DMS114 treated with DMSO at 0.1 percent for 48 hours (cell line): ENCODE results near the gene GNPTAB.
"Not testable (repeated sequence)": the region's sequence is repeated elsewhere in the genome, so short reads cannot be mapped to it uniquely, and the experiment has no call there.

Experiments
- DNase-seq: peaks from one replicate; lab custom pipeline; 2025; ENCODE audit not compliant: unreplicated experiment; lab: John Stamatoyannopoulos, UW

The GNPTAB gene

GRCh38 chr12:101830367-101831325, at the start of gene GNPTAB:
Gene GNPTAB, minus strand, starts transcription at chr12:101830959. Its CDS starts 284 bp downstream, at chr12:101830675.
- DNase-seq: peak; percentile 86

DNA sequence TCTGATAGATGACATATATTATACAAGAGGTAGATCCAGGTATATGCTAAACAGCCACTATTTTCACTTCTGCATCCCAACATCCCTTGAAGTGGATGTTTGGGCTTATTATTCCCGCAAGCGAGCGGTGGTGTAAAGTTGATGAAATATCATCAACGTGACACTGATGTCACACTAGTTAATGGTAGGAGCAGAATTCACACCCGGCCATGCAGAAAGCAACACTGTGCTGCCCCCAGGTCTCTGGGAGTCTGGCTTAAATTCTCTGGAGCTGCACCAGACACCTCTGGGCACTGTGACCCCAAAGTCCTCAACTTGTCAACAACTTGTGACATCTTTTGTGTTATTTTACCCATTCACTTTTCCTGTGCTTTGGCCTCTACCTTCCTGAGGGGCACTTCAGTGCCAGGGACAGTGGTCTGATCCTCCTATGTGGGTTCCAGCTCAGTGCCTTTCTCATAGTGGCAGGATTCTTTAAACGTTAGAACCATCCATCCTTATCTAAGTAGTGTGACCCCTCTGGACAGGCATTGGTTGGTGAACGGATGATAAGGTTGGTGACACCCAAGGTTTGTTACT, 47.6 kb upstream of the GNPTAB start:
- DNase-seq: no peak

DNA sequence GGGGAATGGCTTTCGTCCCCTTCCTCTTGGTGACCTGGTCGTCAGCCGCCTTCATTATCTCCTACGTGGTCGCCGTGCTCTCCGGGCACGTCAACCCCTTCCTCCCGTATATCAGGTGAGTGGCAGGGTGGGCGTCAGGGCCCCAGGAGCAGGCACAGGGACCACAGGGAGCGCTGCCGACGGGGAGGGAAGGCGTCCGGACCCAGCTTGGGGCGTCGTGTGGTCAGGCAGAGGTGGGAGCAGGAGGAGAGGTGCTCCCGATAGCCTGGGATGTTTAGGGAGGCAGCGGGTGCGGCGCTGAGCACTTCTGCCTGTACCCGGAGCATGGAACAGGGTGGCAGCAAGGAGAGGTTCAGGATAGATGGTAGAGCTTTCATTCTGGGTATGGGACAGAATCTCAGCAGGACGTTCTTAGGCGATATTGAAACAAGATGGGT, 47.1 kb upstream of the GNPTAB start:
- DNase-seq: no peak

DNA sequence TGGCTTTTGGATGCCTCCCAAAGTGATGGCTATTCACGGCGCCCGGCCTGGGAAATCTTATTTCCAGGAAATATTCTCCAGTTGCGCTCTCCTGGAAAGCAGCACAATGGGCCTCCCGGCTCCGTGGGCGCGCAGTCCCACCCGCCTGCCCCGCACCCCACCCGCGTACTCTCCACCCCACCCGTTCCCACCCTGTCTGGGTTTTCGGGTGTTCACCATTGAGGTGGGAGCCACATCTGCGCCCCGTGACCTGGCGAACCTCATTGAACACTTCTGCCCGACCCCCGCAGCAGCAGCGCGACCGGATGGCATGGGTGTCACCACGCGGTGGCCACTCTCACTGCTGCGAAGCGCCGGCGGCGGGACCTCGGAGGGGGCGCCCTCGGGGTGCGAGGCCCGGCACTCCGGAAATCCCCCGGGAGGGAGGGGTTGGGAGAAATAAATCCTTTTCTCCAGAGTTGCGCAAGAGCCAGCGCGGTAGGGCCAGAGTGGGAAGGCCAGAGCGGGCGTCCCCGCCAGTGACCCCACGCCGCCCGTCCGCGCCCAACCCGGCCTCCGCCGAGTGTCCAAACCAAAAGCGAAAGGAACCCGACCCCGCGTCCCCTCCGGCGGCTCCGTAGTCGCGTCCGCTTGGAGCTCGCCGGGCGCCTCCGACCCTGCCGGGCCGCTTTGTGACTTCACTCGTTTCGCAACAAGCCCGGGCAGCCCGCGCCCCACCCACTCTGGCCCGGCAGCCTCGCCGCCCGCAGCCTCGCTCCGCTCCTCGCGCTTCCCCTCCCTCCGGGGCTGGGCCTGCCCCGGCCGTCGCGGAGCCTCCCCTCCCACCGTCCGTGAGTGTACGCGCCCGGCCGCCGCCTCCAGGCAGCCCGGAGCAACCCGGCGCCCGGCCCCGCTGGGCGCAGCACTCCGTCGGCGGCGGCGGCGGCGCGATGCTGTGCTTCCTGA, 46.4 kb upstream of the GNPTAB start, which contains the start of gene DRAM1:
TSS of gene DRAM1 (plus strand) at position 720 of the 945 bp plus-strand sequence. CDS start at position 930, 210 bp downstream.
- peak; percentile 41 for DNase-seq

- DNase-seq: no peak
Observed at GRCh38 chr12:101876322-101876860, 45.6 kb upstream of the GNPTAB start.

DNA sequence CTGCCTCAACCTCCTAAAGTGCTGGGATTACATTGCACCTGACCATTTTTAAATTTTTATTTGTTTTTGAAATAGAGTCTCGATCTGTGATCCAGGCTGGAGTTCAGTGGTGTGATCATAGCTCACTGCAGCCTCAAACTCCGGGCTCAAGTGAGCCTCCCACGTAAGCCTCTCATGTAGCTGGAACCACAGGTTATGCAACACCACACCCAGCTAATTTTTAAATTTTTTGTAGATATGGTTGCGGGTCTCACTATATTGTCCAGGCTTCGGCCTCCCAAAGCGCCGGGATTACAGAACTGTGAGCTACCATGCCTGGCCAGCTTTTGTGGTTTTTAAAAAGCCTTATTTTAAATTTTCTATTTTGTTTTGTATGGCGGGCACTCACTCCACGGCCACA, 44.4 kb upstream of the GNPTAB start:
- no peak for DNase-seq

GRCh38 chr12:101870925-101871324, 40.2 kb upstream of the GNPTAB start:
- no peak for DNase-seq

DNA sequence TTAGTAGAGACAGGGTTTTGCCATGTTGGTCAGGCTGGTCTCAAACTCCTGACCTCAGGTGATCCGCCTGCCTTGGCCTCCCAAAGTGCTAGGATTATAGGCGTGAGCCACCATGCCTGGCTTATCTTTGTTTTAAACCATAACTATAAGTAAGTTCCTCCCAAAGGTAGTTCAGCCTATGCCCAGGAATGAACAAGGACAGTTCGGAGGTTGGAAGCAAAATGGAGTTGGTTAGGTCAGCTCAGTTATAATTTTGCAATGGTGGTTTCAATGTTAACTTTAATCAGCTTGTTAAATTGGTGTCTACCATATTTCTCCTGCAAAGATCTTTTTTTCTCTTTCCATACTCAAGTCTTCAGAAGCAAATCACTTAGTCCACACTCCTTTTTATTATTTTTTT, 36.9 kb upstream of the GNPTAB start:
- DNase-seq: not testable (repeated sequence)

GRCh38 chr12:101866615-101867373, 36.0 kb upstream of the GNPTAB start:
- DNase-seq: no peak

DNA sequence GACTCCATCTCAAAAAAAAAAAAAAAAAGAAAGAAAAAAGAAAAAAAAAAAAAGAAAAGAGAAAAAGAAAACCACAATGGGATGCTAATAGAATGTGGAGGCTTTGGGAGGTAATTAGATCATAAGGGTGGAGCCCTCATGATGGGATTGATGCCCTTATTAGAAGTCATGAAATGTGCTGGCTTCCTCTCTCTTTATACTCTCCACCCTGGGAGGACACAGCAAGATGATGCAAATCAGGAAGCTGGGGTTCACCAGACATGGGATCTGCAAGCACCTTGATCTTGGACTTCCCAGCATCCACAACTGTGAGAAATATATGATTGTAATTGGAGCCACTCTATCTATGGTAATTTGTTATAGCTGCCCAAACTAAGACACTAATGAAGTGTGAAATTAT, 33.2 kb upstream of the GNPTAB start:
- no peak for DNase-seq

DNA sequence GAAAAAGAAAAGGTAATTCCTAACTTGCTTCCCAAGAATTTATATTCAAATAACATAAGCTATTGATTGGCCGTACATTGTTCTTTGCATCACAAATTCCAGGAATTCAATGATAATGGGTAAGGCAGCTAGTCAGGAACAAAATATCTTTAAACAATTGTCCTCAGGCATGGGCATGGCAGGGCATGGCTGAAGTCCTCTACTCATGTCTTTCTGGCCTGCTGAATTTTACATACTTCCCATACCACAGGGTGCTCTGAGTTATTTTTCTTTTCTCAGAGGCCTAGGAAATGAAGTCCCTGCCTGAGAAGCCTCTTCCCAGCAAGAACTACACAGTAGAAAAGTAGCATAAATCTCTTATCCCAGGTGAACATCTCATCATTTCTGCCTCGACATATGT, 31.5 kb upstream of the GNPTAB start:
- no peak for DNase-seq

GRCh38 chr12:101861688-101862087, 30.9 kb upstream of the GNPTAB start:
- DNase-seq: not testable (repeated sequence)

DNA sequence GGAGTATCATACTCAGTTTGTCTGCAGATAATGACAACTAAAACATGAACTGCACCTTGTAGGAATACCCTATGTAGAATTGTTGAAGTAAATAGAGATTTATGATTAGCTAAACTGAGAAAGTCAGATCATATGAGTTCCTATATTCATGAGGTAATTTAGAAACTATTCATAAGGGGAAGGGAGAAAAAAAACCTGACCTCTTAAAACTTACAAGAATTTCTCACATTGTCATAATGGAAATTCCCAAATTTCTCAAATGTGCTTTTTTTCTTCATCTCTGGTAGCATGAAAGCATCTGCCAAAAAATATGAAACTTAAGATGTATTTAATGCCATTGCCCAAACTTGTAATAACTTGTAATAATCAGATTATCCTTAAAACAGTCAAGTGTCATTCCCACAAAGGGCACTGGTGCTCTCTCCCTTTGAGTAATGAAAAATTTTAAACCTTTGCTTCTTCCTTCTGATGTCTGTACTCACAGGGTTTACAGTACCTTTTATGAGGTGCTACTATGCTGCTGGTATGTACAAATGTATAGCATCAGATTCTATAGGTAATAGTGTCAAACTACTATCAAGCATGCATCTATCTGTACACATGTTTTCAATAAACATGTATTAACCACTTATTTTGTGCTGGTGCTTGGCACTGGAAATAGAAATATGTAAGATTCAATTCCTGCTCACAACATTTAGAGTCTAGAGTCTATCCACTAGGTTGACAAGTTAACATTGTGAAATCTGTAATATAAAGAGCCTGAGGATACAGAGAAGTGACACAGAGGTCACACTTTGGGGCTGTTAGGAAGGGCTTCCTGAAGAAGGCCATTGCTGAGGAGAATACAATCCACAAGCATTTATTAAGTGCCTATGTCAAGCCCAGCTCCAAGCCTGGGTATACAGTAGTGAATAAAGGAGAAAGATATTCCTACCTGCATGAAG, 29.2 kb upstream of the GNPTAB start:
- DNase-seq: no peak

- no peak for DNase-seq
Observed at GRCh38 chr12:101858361-101858760, 27.6 kb upstream of the GNPTAB start.

DNA sequence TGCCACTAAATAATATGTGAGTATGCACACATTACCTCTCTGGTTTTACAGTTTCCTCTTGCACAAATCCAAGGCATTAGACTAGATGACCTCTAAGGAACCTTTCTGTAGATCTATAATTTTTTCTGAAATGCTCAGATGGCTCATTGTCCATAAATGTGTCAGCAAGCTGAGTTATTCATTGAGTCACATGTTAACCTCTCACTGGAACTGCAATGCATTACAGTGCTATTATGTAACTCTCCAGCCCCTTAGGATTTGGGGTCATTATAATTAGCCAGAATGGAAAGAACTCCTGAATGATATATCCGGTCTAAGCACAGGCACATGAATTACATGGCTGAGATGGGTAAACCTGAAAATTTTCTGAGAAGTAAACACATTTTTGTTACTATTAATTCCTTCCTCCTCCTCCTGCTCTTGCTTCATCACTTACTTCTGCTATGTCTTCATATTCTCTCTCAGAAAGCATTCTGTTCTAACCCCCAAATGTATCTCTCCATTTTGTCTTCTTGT, 26.3 kb upstream of the GNPTAB start:
- no peak for DNase-seq

- not testable (repeated sequence) for DNase-seq
Observed at GRCh38 chr12:101856614-101857013, 25.9 kb upstream of the GNPTAB start.

- no peak for DNase-seq
Observed at GRCh38 chr12:101855976-101856375, 25.2 kb upstream of the GNPTAB start.

GRCh38 chr12:101855364-101855884, 24.7 kb upstream of the GNPTAB start:
- no peak for DNase-seq
